ENCODE data around the gene CDH2. TPM values are rescaled to one million over a fixed set of nuclear protein-coding genes. Genes with fewer than 3 reads are reported as not detected.

Gene CDH2
- total and polyA plus RNA-seq, 9 donors = 2.9 to 78.3 (median 11.2) TPM

- no peaks in the 10 kb centered on the region for H3K27me3 ChIP-seq
- intact Hi-C loops (cut with DNase I) = no loop called here
- no peak overlapping the region for H3K27ac ChIP-seq
- H3K36me3 ChIP-seq = no peaks in the 10 kb centered on the region
- H3K9me3 ChIP-seq = no peaks in the 10 kb centered on the region
- no peak overlapping the region for H3K4me3 ChIP-seq
- H3K4me1 ChIP-seq (ENCODE audit: insufficient read depth) = peaks cover 2% of the 10 kb centered on the region
- DNase-seq = no peak
- TF ChIP-seq POLR2A (IDR thresholded peaks at IDR 0.05) (no peak), EP300 (IDR thresholded peaks at IDR 0.05) (no peak)
- WGBS, 3 donors = 58 to 75% (median 65%) methylated on average over 1 of the region's 1 CpG
These were observed 102.9 kb downstream of the CDH2 start for GRCh38 chr18:28074076-28074475.

GRCh38 chr18:28073658-28074057 lies 103.3 kb downstream of the CDH2 start:
- DNase-seq = no peak
- 31 to 61% (median 34%) methylated on average over 3 of the region's 3 CpGs for WGBS, 3 donors

GRCh38 chr18:28071199-28071598 lies 105.7 kb downstream of the CDH2 start:
- intact Hi-C loops (cut with DNase I) = no loop called here
- TF ChIP-seq POLR2A (IDR thresholded peaks at IDR 0.05) (no peak), CTCF (IDR thresholded peaks at IDR 0.05) (no peak), EP300 (IDR thresholded peaks at IDR 0.05) (no peak)
- 84 to 96% (median 88%) methylated on average over 5 of the region's 5 CpGs for WGBS, 3 donors

More at GRCh38 chr18:28073658-28074057, 103.3 kb downstream of the CDH2 start:
- Histone ChIP-seq H3K4me3 (no peak overlapping the region), H3K36me3 (no peaks in the 10 kb centered on the region), H3K27ac (no peak overlapping the region), H3K9me3 (no peaks in the 10 kb centered on the region), H3K4me1 (ENCODE audit: insufficient read depth) (peaks cover 2% of the 10 kb centered on the region), H3K27me3 (no peaks in the 10 kb centered on the region)
- no peak for TF ChIP-seq CTCF (IDR thresholded peaks at IDR 0.05)
- TF ChIP-seq EP300 (IDR thresholded peaks at IDR 0.05) = no peak
- TF ChIP-seq POLR2A (IDR thresholded peaks at IDR 0.05) = no peak
- intact Hi-C loops (cut with DNase I) = no loop called here

GRCh38 chr18:28068207-28068606 lies 108.7 kb downstream of the CDH2 start:
- no peak for DNase-seq
- WGBS, 3 donors = 77 to 98% (median 86%) methylated on average over 2 of the region's 2 CpGs
- peaks cover 3% of the 10 kb centered on the region for H3K4me1 ChIP-seq (ENCODE audit: insufficient read depth)
- no peaks in the 10 kb centered on the region for H3K36me3 ChIP-seq
- TF ChIP-seq CTCF (IDR thresholded peaks at IDR 0.05) = no peak
- TF ChIP-seq EP300 (IDR thresholded peaks at IDR 0.05) = no peak
- no peak for TF ChIP-seq POLR2A (IDR thresholded peaks at IDR 0.05)
- no peaks in the 10 kb centered on the region for H3K9me3 ChIP-seq
- H3K27me3 ChIP-seq = no peaks in the 10 kb centered on the region
- intact Hi-C loops (cut with DNase I) = no loop called here
- H3K4me3 ChIP-seq = no peak overlapping the region
- H3K27ac ChIP-seq = no peak overlapping the region

More at GRCh38 chr18:28071199-28071598, 105.7 kb downstream of the CDH2 start:
- H3K27me3 ChIP-seq = no peaks in the 10 kb centered on the region
- H3K9me3 ChIP-seq = no peaks in the 10 kb centered on the region
- DNase-seq = no peak
- no peak overlapping the region for H3K27ac ChIP-seq
- H3K36me3 ChIP-seq = no peaks in the 10 kb centered on the region
- no peaks in the 10 kb centered on the region for H3K4me1 ChIP-seq (ENCODE audit: insufficient read depth)
- H3K4me3 ChIP-seq = no peak overlapping the region

GRCh38 chr18:28067346-28067745 lies 109.6 kb downstream of the CDH2 start:
- WGBS, 3 donors = 0 to 98% (median 96%) methylated on average over 1 of the region's 1 CpG
- Histone ChIP-seq H3K4me1 (ENCODE audit: insufficient read depth) (peaks cover 3% of the 10 kb centered on the region), H3K27me3 (no peaks in the 10 kb centered on the region), H3K9me3 (no peaks in the 10 kb centered on the region), H3K36me3 (no peaks in the 10 kb centered on the region), H3K27ac (no peak overlapping the region), H3K4me3 (no peak overlapping the region)
- intact Hi-C loops (cut with DNase I) = no loop called here
- no peak for DNase-seq
- TF ChIP-seq POLR2A (IDR thresholded peaks at IDR 0.05) (no peak), EP300 (IDR thresholded peaks at IDR 0.05) (no peak), CTCF (IDR thresholded peaks at IDR 0.05) (no peak)

Measured in ovary (tissue), 9 donors.